H9 (cell line): ENCODE results near the gene ANKDD1B. TPM values are rescaled to one million over a fixed set of nuclear protein-coding genes. Genes with fewer than 3 reads are reported as not detected.

Experiments
- DNase-seq: peaks from one replicate; pipeline ENCODE4 v3.0.0-alpha.2; 2017
- H2AFZ ChIP-seq: one replicate; pipeline ENCODE4 v1.6.1; 2013; ENCODE audit warnings: mild to moderate bottlenecking, low read length, control low read depth, moderate library complexity
- H2AK5ac ChIP-seq: 2 replicates; pipeline ENCODE4 v1.6.1; 2013; ENCODE audit warnings: low read length, control low read depth, mixed read lengths; ENCODE audit not compliant: insufficient read length
- H2BK120ac ChIP-seq: one replicate; pipeline ENCODE4 v1.6.1; 2013; ENCODE audit warnings: low read depth, mild to moderate bottlenecking, low read length, control low read depth, inconsistent platforms; ENCODE audit not compliant: poor library complexity, severe bottlenecking
- H2BK12ac ChIP-seq: 2 replicates; pipeline ENCODE4 v1.6.1; 2013; ENCODE audit warnings: low read length, control low read depth, mixed read lengths, low read depth; ENCODE audit not compliant: insufficient read length
- H2BK15ac ChIP-seq: 2 replicates; pipeline ENCODE4 v1.6.1; 2013; ENCODE audit warnings: low read depth, low read length, control low read depth
- H2BK20ac ChIP-seq: one replicate; pipeline ENCODE4 v1.6.1; 2013; ENCODE audit warnings: low read depth, mild to moderate bottlenecking, low read length, control low read depth, inconsistent platforms; ENCODE audit not compliant: poor library complexity, severe bottlenecking
- H2BK5ac ChIP-seq: 2 replicates; pipeline ENCODE4 v1.6.1; 2013; ENCODE audit warnings: low read length, control low read depth, mixed read lengths; ENCODE audit not compliant: insufficient read length
- H3K14ac ChIP-seq: 2 replicates; pipeline ENCODE4 v1.6.1; 2013; ENCODE audit warnings: low read length, control low read depth; ENCODE audit not compliant: insufficient read depth
- H3K18ac ChIP-seq: 2 replicates; pipeline ENCODE4 v1.6.1; 2013; ENCODE audit warnings: low read depth, mild to moderate bottlenecking, mixed read lengths, low read length, control low read depth; ENCODE audit not compliant: insufficient read length
- H3K23ac ChIP-seq: 2 replicates; pipeline ENCODE4 v1.6.1; 2013; ENCODE audit warnings: low read length, control low read depth, mixed read lengths, low read depth; ENCODE audit not compliant: insufficient read length
- H3K23me2 ChIP-seq: 2 replicates; pipeline ENCODE4 v1.6.1; 2013; ENCODE audit warnings: low read depth, mild to moderate bottlenecking, mixed read lengths, low read length, control low read depth; ENCODE audit not compliant: insufficient read length, poor library complexity, severe bottlenecking
- H3K27ac ChIP-seq: 2 replicates; pipeline ENCODE4 v1.5.1; 2013; ENCODE audit warnings: low read length, control low read depth, mixed read lengths, low read depth; ENCODE audit not compliant: insufficient read length
- H3K27me3 ChIP-seq: 2 replicates; pipeline ENCODE4 v1.6.1; 2013; ENCODE audit warnings: low read length, control low read depth, inconsistent platforms; ENCODE audit not compliant: insufficient read depth
- H3K4ac ChIP-seq: 2 replicates; pipeline ENCODE4 v1.6.1; 2013; ENCODE audit warnings: low read depth, mild to moderate bottlenecking, control low read depth, inconsistent platforms, low read length, moderate library complexity
- H3K4me1 ChIP-seq: 2 replicates; pipeline ENCODE4 v1.6.1; 2013; ENCODE audit warnings: low read length, control low read depth, inconsistent platforms; ENCODE audit not compliant: insufficient read depth
- H3K4me2 ChIP-seq: 2 replicates; pipeline ENCODE4 v1.6.1; 2013; ENCODE audit warnings: low read length, control low read depth, mixed read lengths; ENCODE audit not compliant: insufficient read length, insufficient read depth
- H3K56ac ChIP-seq: 2 replicates; pipeline ENCODE4 v1.6.1; 2013; ENCODE audit warnings: low read depth, mild to moderate bottlenecking, mixed read lengths, low read length, control low read depth; ENCODE audit not compliant: insufficient read length
- H3K79me1 ChIP-seq: 2 replicates; pipeline ENCODE4 v1.6.1; 2013; ENCODE audit warnings: low read depth, mild to moderate bottlenecking, moderate library complexity, low read length, control low read depth, inconsistent platforms; ENCODE audit not compliant: insufficient read depth, poor library complexity, severe bottlenecking
- H3K79me2 ChIP-seq: 2 replicates; pipeline ENCODE4 v1.6.1; 2013; ENCODE audit warnings: low read length, control low read depth, inconsistent platforms; ENCODE audit not compliant: insufficient read depth
- H3K9ac ChIP-seq: 2 replicates; pipeline ENCODE4 v1.6.1; 2013; ENCODE audit warnings: low read length, control low read depth, mixed read lengths; ENCODE audit not compliant: insufficient read length; ENCODE audit errors: extremely low read depth
- H3K9me3 ChIP-seq: one replicate; pipeline ENCODE4 v1.6.1; 2013; ENCODE audit warnings: low read depth, low read length, inconsistent platforms; ENCODE audit not compliant: control insufficient read depth
- H3T11ph ChIP-seq: one replicate; pipeline ENCODE4 v1.6.1; 2013; ENCODE audit warnings: mild to moderate bottlenecking, low read length, control low read depth, inconsistent platforms
- H4K20me1 ChIP-seq: one replicate; pipeline ENCODE4 v1.6.1; 2013; ENCODE audit not compliant: control insufficient read depth, insufficient read length, insufficient read depth
- H4K5ac ChIP-seq: 2 replicates; pipeline ENCODE4 v1.6.1; 2013; ENCODE audit warnings: low read depth, mild to moderate bottlenecking, mixed read lengths, low read length, control low read depth; ENCODE audit not compliant: insufficient read length
- H4K8ac ChIP-seq: replicated peaks from 2 replicates; pipeline ENCODE4 v1.6.1; 2013; ENCODE audit warnings: low read length, control low read depth, mixed read lengths, low read depth; ENCODE audit not compliant: insufficient read length
- H4K91ac ChIP-seq: 2 replicates; pipeline ENCODE4 v1.6.1; 2013; ENCODE audit warnings: low read depth, mild to moderate bottlenecking, moderate library complexity, mixed read lengths, low read length, control low read depth; ENCODE audit not compliant: insufficient read length
- H3K27ac Mint-ChIP-seq, 3 experiments: 2 replicates in 2 of 3; 3 replicates in 1 of 3; pipeline ENCODE4 v1.8.0; 2020 to 2021; ENCODE audit warnings: mixed read lengths in 3 of 3, mild to moderate bottlenecking in 1 of 3, moderate library complexity in 1 of 3
- H3K27me3 Mint-ChIP-seq: 2 replicates; pipeline ENCODE4 v1.8.0; 2021; ENCODE audit warnings: low read depth, mild to moderate bottlenecking, moderate library complexity, mixed read lengths
- H3K36me3 Mint-ChIP-seq, 3 experiments: 2 replicates in 2 of 3; 3 replicates in 1 of 3; pipeline ENCODE4 v1.8.0; 2020 to 2021; ENCODE audit warnings: low read depth in 3 of 3, mixed read lengths in 3 of 3; ENCODE audit not compliant: insufficient read depth in 1 of 3
- H3K4me1 Mint-ChIP-seq, 2 experiments: 2 replicates each; pipeline ENCODE4 v1.8.0; 2020; ENCODE audit warnings: mixed read lengths in 2 of 2
- H3K4me3 Mint-ChIP-seq, 2 experiments: 2 replicates in 1 of 2; 3 replicates in 1 of 2; pipeline ENCODE4 v1.8.0; 2020 to 2021; ENCODE audit warnings: mild to moderate bottlenecking in 2 of 2, mixed read lengths in 2 of 2, moderate library complexity in 1 of 2
- H3K9me3 Mint-ChIP-seq, 2 experiments: 2 replicates in 1 of 2; 3 replicates in 1 of 2; pipeline ENCODE4 v1.8.0; 2020; ENCODE audit warnings: mild to moderate bottlenecking in 2 of 2, mixed read lengths in 2 of 2, moderate library complexity in 1 of 2
- CTCF ChIP-seq: fragments of 200-600 bp; sonication (generic); conservative IDR thresholded peaks from 3 replicates; pipeline ENCODE4 v1.8.0; 2021; ENCODE audit warnings: antibody characterized with exemption, mild to moderate bottlenecking
- WGBS: extraction: QIAGEN DNeasy Blood & Tissue Kit; methylation state at CpG from one replicate; pipeline ENCODE4 v1.1.7; 2013; ENCODE audit warnings: missing lambda C conversion rate, low lambda C conversion rate, mixed read lengths; ENCODE audit not compliant: insufficient read length; ENCODE audit errors: extremely low coverage; 5-methylcytosine and 5-hydroxymethylcytosine counted together
- total RNA-seq: library from RNA; stranded (reverse); gene quantifications from 2 replicates; pipeline ENCODE4 v1.2.1, GENCODE V29; 2021

The ANKDD1B gene
- total RNA-seq, 1 experiment from 2014 or later, result 0.33 TPM

GRCh38 chr5:75616971-75617621, 5.8 kb downstream of the ANKDD1B start:
- no peak overlapping the region for H3K23ac ChIP-seq
- no peaks in the 10 kb centered on the region; the same call in 1 of the 2 replicates for H3K79me2 ChIP-seq
- no peaks in the 10 kb centered on the region for H4K20me1 ChIP-seq
- Mint-ChIP-seq H3K4me3 (no peak overlapping the region), H3K36me3 (no peaks in the 10 kb centered on the region), H3K4me1 (peaks cover 16 to 20% of the 10 kb centered on the region in 2 experiments), H3K27me3 (0 out of 2 replicates have a peak, but pooled peaks cover 3% of the 10 kb centered on the region), H3K9me3 (no peaks in the 10 kb centered on the region; a peak in 1 of 5 replicates), H3K27ac (no peak overlapping the region; a peak in 2 of 7 replicates)
- no peak overlapping the region for H2BK5ac ChIP-seq
- H2BK120ac ChIP-seq, result no peak overlapping the region
- no peak overlapping the region for H4K8ac ChIP-seq
- no peaks in the 10 kb centered on the region for H3K27me3 ChIP-seq
- H4K91ac ChIP-seq, result no peak overlapping the region
- H3K56ac ChIP-seq, result no peak overlapping the region
- H3K4me2 ChIP-seq, result no peak overlapping the region
- H3K79me1 ChIP-seq, result no peaks in the 10 kb centered on the region
- no peak overlapping the region for H2AK5ac ChIP-seq
- H3K27ac ChIP-seq, result no peak overlapping the region
- H4K5ac ChIP-seq, result no peak overlapping the region
- no peak for TF ChIP-seq CTCF
- no peak overlapping the region for H2AFZ ChIP-seq
- H3T11ph ChIP-seq, result no peak overlapping the region
- no CpG with 5 or more reads among the region's 7 CpGs for WGBS
- H2BK15ac ChIP-seq, result no peak overlapping the region
- H3K9ac ChIP-seq, result no peak overlapping the region
- H3K23me2 ChIP-seq, result peaks cover under 1% of the 10 kb centered on the region
- H3K4ac ChIP-seq, result no peak overlapping the region
- H2BK20ac ChIP-seq, result no peak overlapping the region
- H3K14ac ChIP-seq, result no peak overlapping the region
- no peaks in the 10 kb centered on the region for H3K9me3 ChIP-seq
- no peak overlapping the region for H2BK12ac ChIP-seq
- H3K18ac ChIP-seq, result no peak overlapping the region
- no peak for DNase-seq
- H3K4me1 ChIP-seq, result no peaks in the 10 kb centered on the region
